ENCODE data around the gene UBE2E2. TPM values are rescaled to one million over a fixed set of nuclear protein-coding genes. Genes with fewer than 3 reads are reported as not detected.

The UBE2E2 gene
- total RNA-seq, 1 donor from 2014 or later, result 45.9 TPM

DNA sequence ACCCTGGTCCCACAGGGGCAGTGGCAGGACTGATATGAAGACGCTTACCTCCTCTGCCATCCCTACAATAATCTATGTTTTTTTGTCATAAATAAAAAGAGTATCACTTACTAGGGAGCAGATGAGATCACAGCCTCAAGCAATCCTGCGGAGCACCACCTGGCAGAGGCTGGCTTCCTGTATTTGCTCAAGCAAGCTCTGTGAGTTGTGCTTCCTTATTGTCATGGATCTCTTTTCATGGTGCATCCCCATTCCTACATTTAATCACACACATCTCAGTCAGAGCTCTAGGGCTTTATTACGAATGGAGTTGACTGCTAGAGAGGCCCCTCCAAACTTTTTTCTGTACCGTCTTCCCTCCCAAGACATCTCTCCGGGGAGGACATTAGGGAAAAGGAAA lies 186.0 kb downstream of the UBE2E2 start:
- intact Hi-C loops (cut with DNase I), result no loop called here
- TF ChIP-seq, protein P1, sequence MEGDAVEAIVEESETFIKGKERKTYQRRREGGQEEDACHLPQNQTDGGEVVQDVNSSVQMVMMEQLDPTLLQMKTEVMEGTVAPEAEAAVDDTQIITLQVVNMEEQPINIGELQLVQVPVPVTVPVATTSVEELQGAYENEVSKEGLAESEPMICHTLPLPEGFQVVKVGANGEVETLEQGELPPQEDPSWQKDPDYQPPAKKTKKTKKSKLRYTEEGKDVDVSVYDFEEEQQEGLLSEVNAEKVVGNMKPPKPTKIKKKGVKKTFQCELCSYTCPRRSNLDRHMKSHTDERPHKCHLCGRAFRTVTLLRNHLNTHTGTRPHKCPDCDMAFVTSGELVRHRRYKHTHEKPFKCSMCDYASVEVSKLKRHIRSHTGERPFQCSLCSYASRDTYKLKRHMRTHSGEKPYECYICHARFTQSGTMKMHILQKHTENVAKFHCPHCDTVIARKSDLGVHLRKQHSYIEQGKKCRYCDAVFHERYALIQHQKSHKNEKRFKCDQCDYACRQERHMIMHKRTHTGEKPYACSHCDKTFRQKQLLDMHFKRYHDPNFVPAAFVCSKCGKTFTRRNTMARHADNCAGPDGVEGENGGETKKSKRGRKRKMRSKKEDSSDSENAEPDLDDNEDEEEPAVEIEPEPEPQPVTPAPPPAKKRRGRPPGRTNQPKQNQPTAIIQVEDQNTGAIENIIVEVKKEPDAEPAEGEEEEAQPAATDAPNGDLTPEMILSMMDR (IDR thresholded peaks at IDR 0.05), result no peak
- ATAC-seq (peak; percentile 28), DNase-seq (no peak)
- no peak overlapping the region for H3K27ac ChIP-seq
- H3K4me3 ChIP-seq, result no peak overlapping the region
- peaks cover 5% of the 10 kb centered on the region for H3K4me1 ChIP-seq
- no peaks in the 10 kb centered on the region for H3K27me3 ChIP-seq
- H3K36me3 ChIP-seq, result no peaks in the 10 kb centered on the region
- H3K9me3 ChIP-seq, result no peaks in the 10 kb centered on the region

DNA sequence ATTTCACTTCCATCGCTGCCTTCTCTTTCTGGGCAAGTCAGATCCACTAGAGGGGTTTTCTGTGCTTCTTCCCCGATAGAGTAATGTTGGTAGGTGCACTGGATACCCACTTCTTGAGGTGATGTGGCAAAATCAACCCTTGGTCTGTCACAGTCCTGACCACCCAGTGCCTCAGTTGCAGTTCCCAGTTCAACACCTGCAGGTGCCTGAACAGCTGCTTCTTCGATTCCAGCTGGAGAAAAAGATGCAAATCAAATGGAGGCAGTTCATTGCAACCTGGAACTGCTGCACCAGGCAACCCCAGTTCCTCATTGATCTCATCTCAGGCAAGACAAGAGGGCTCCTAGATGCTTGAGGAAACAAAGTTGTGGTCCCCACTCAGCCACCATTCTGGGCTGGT lies 186.6 kb downstream of the UBE2E2 start:
- TF ChIP-seq, protein P1 (IDR thresholded peaks at IDR 0.05), result no peak
- H3K27ac ChIP-seq, result no peak overlapping the region
- H3K27me3 ChIP-seq, result no peaks in the 10 kb centered on the region
- DNase-seq (no peak), ATAC-seq (no peak)
- H3K9me3 ChIP-seq, result no peaks in the 10 kb centered on the region
- intact Hi-C loops (cut with DNase I), result no loop called here
- no peak overlapping the region for H3K4me3 ChIP-seq
- H3K4me1 ChIP-seq, result peaks cover 5% of the 10 kb centered on the region
- no peaks in the 10 kb centered on the region for H3K36me3 ChIP-seq

DNA sequence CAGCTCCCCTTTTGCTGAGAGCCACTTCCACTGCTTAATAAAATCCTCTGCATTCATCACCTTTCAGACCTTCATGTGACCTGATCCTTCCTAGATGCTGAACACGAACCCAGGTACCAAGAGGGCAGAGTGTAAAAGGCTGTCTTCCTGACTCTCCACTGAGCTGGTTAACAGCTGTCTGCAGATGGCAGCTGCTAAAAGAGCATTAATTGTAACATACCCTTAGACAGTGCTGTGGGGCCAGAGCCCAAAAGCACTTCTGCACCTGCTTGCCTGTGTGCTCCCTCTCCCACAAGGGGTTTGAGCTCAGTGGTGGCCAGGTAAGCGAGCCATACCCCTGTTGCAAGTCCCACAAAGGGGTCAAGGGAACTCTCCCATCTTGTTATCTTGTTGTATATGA lies 187.3 kb downstream of the UBE2E2 start:
- intact Hi-C loops (cut with DNase I), result no loop called here
- Histone ChIP-seq H3K4me3 (no peak overlapping the region), H3K9me3 (no peaks in the 10 kb centered on the region), H3K27ac (no peak overlapping the region), H3K36me3 (no peaks in the 10 kb centered on the region), H3K4me1 (peaks cover 5% of the 10 kb centered on the region), H3K27me3 (no peaks in the 10 kb centered on the region)
- TF ChIP-seq, protein P1 (IDR thresholded peaks at IDR 0.05), result no peak
- no peak for DNase-seq
- no peak for ATAC-seq

DNA sequence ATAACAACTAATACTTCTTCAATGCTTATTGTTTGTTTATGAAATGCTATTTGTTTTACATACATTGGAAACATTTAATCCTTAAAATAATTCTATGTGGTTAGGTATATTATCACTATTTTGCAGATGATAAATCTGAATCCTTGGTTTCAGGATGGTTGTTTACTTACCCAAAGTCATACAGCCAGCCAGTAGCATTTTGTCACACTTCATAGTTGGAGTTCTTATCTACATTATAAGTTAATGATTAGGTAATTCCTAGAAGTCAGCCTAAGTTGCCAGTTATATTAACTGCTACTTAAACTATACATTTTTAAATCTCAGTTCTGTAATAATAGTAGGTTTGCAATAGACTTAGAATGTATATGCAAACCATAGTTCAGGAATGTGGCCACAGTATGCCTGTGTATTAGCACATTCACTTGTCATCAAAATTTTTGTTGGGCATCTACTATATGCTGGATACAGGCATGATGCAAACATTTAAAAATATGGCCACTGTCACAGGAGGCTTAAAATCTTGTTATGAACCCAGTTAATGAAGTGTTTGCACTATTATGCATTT lies 187.9 kb downstream of the UBE2E2 start:
- peaks cover 5% of the 10 kb centered on the region for H3K4me1 ChIP-seq
- H3K4me3 ChIP-seq, result no peak overlapping the region
- H3K36me3 ChIP-seq, result no peaks in the 10 kb centered on the region
- H3K9me3 ChIP-seq, result no peaks in the 10 kb centered on the region
- TF ChIP-seq, protein P1 (IDR thresholded peaks at IDR 0.05), result no peak
- no peaks in the 10 kb centered on the region for H3K27me3 ChIP-seq
- ATAC-seq (no peak), DNase-seq (no peak)
- no peak overlapping the region for H3K27ac ChIP-seq
- intact Hi-C loops (cut with DNase I), result no loop called here

DNA sequence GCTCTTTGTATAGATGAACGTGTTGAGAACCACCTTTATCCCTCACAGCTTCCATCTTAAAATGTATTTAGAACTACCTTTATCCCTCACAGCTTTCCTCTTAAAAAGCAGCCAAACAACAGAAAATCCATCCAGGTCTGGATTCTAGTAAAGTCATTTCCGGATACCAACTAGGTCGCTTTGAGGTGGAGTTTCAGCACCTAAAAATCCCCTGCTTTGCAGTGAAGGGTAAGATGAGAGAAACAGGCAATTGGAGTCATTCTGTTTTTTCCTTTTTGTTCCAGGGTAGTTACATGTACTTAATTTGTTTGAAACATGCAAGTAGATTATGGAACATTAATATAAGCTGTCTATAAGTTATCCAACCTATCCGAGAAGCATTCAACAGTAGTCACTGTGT lies 192.0 kb downstream of the UBE2E2 start:
- no peak overlapping the region for H3K27ac ChIP-seq
- intact Hi-C loops (cut with DNase I), result no loop called here

More for the DNA sequence above, 192.0 kb downstream of the UBE2E2 start:
- H3K4me1 ChIP-seq, result peaks cover 5% of the 10 kb centered on the region
- no peaks in the 10 kb centered on the region for H3K27me3 ChIP-seq
- no peak overlapping the region for H3K4me3 ChIP-seq
- H3K9me3 ChIP-seq, result no peaks in the 10 kb centered on the region
- TF ChIP-seq, protein P1 (IDR thresholded peaks at IDR 0.05), result no peak
- no peak for DNase-seq
- ATAC-seq, result no peak
- H3K36me3 ChIP-seq, result no peaks in the 10 kb centered on the region

Data from upper lobe of right lung (tissue), 1 donor.